Smooth muscle cell of the brain vasculature (primary cell): ENCODE data around the gene RAB8B.
"Not testable (repeated sequence)": the region's sequence is repeated elsewhere in the genome, so short reads cannot be mapped to it uniquely, and the experiment has no call there.

Source experiments
- DNase-seq: peaks from one replicate; pipeline ENCODE4 v3.0.0-alpha.2; 2012; ENCODE audit warnings: low read depth, low spot score

Gene RAB8B

DNA sequence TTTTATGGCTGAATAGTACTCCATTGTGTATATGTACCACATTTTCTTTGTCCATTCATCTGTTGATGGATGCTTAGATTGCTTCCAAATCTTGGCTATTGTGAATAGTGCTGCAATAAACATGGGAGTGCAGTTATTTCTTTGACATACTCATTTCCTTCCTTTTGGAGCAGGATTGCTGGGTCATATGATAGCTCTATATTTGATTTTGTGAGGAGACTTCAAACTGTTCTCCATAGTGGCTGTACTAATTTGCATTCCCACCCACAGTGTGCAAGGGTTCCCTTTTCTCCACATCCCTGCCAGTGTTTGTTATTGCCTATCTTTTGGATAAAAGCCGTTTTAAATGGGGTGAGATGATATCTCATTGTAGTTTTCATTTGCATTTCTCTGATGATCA is 47.7 kb downstream of the RAB8B start:
- DNase-seq = not testable (repeated sequence)

DNA sequence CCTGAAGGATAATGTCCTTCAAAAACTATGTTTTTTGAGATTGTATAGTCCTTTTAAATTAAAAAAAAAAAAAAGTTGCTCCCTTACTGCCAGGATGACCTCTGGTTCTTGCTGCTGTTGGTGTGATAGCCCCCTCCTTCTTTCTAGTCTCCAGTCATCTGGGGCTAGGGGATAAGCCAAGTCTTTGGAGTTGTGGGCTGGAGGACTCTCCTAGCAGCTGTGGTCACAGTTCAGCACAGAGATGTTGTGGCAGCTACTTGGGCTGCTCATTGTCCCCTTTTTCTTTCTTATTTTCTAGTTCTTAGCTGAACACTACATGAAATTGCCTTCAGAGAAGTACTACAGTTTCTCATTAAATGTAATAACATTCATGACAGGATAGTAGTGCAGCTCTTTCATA is 48.8 kb downstream of the RAB8B start:
- no peak for DNase-seq

DNA sequence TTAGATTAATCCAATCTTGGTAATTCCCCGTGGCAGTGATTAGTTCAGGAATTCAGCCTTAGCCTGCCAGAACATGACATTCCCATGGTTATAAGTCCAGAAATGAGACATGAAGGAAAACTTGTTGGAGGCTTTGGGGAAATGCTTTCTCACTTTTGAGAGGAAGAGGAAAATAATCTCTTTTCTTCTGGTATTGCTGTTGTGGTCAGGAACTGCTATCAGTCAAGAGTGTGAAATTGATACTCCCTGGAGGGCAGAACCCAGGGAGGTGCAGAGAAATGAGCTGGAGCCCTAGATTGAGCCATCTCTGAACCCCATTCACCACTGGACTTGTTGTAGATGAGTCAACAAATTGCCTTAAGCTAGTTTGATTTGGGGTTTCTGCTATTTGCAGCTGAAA is 49.4 kb downstream of the RAB8B start:
- DNase-seq = no peak

DNA sequence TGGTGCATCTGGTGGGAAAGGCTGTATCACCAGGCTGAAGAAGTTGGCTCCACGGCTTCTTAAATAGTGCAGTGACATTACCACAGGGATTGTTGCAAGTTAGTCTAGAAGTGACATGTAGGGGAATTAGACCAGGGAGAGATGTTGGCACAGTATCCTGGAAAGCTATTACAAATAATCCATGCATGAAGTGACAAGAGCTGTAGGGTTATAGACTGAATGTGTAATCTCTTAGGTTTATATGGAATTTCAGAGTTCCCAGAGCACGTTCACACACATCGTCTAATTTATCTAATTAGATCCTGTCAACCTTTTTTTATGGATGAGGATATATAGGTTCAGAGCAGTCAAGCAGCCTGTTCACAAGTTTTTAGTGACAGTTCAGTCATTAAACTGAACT is 50.7 kb downstream of the RAB8B start:
- no peak for DNase-seq

DNA sequence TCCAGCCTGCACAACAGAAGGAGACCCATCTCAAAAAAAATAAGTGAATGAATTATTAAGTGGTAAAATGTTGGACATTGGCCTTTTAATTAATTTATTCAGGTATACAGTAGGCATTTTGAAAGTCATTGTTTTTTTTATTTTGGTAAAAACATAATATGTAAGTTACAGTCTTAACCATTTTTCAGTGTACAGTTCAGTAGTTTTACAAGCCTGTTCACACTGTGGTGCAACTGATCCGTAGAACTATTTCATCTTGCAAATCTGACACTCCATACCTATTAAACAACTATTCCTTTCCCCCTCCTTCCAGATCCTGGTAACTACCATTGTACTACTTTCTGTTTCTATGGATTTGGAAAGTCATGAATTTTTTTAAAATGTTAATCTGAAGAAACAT is 51.9 kb downstream of the RAB8B start:
- no peak for DNase-seq

DNA sequence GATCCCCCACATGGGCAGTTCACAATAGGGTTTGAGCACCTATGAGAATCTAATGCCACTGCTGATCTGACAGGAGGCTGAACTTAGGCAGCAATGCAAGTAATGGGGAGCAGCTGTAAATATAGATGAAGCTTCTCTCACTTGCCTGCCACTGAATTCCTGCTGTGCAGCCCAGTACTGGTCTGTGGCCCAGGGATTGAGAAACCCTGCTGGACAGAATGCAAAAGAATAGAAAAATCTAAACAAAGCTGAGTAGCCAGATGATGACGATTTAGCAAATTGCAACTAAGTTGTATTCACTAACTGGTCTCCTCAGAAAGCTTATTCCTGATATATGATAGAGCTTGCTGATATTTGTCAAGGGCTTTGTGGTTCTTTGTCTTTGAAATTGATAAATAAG is 53.7 kb downstream of the RAB8B start:
- DNase-seq = no peak

DNA sequence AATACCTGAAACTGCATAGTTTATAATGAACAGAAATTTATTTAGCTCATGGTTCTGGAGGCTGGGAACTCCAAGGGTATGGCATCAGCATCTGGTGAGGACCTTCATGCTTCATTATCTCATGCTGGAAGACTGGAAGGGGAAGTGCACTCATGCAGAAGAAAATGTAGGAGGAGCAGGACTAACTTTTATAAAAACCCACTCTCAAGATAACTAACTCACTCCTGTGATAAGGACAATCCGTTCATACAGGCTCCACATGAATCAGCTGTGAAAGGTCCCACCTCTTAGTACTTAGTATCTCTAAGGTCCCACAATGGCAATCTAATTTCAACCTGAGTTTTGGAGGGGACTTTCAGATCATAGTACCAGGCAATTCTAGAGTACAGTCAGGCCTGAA is 54.4 kb downstream of the RAB8B start:
- DNase-seq = no peak

DNA sequence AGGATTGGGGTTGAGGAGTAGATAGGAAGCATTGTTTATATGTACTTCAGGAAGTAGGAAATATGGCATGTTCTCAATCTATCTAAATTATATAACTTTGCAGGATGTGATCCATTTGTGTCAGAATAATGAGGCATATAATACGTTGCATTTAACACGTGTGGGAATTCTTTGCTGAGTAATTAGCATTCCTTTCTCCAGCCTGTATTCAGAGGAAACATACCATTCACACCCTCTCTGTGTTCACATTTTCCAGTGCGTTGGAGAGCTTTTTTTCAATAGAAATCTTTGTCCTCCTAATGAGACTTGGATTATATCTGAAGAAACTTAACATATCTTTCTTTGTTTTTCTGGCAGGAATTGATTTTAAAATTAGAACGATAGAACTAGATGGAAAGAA is 55.0 kb downstream of the RAB8B start:
- no peak for DNase-seq

DNA sequence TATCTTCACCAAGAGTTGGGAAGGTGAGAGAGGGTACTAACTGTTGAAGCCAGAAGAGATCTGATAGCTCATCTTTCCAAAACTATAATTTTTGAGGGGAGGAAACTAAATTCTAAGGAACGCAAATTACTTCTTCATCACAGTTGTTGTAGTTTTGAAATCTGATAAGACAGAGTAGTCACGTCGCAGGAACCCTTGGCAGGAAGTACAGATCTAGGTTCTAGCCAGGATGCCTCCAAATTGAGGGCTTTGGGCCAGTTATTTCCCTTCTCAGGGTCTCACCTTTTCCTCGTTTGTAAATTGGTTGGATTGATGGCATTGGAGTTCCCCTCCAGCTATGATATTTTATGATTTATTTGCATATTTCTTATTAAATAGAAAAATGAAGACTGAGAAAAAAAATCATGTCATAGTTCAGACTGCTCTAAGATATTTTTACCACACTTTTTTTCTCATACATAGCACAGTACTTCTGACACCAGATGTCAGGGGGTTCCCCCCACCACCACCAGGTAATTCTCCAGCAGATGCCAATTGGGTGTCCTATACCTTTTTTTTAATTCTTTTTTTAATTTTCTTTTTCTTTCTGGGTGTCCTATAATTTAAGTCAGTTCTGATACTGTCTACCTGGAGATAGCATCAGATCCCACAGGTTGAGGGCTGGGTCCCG is 55.7 kb downstream of the RAB8B start:
- DNase-seq = no peak

DNA sequence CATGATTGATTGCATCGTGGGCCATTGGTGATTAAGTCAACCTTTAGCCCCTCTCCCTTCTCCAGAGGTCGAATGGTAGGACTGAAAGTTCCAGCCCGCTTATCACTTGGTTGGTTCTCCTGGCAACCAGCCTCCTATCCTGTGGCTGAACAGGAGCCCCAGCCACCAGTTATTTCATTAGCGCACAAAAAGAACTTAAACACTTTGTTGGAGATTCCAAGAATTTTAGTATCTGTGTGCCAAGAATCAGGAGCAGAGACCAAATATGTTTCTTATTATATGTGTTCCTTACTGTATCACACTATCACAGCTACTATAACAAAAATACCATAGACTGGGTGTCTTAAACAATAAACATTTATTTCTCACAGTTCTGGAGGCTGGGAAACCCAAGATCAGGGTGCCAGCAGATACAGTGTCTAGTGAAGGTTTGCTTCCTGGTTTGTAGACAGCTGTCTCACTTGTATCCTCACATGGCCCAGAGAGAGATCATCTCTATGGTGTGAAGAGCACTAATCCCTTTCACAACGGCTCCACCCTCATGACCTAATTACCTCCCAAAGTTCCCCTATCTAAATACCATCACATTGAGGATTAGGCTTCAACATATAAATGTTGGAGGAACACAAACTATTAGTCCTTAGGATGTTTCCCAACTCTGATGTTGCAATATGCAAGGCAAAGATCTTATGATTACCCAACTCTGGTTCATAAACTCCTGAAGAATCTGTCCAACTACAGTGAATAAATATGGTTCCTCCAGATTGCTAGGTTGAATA is 57.5 kb downstream of the RAB8B start:
- DNase-seq = no peak

DNA sequence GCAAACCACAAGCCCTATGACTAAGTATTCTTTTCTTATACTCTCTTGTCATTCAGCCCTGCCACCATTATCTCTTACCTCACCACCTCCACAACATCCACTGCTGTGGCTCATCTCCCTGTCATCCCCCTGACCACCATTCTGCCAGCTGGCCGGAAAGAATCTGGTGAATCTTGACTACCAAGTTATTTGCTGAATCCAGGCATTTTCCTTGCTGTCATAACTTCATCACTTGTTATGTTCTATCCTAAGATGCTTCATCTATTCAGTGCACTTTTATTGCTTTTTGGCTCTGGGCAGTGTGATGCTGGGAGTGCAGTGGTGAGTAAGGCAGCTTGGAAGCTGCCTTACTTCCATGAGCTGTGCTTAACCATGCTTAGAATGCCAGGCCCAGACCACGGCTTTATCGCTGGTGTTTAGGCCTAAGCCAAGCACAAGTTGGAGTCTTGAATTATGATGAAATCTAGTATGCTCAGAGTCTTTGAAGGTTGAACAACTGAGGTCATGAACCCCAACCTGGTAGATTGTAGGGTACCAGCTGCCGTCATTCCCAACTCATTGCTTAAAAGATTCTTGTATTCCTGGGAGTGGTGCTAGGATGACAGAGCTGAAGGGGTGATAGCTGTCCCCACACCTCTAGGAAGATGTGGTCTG is 61.0 kb downstream of the RAB8B start:
- DNase-seq = no peak

DNA sequence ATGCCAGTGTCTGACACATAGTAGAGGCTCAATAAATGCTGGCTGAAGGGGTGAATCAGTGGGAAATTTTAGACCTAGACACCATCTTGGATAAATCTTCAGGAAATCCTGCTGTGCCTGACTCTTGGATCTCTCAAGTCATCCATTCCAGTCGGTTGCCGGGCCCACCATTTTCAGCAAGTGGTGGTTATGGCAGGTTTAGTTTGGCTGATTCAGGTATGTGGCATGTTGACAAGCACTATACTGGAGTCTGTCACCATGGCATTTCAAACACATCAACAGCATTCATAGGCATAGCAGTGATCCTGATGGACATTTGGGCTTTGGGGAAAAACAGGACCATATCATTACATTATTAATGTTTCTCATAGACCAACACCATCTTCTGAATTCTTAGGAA is 62.3 kb downstream of the RAB8B start:
- no peak for DNase-seq

DNA sequence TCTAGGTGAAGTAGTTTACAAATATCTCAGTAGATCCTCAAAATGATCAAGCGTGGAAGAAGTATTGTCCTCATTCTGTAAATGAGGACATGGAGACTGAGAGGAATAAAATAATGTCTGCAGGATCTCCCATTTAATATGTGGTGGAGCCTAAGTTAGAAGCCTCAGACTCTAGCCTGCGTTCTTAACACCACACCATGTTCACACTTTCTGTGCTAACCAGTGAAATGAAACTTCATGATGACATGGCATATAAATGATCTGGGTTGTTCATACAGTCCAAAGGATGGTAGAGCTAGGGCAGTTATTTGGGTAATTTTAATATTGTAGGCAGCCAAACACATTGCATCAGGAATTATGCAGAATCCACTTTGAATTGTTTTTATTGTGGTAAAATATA is 62.9 kb downstream of the RAB8B start:
- no peak for DNase-seq

DNA sequence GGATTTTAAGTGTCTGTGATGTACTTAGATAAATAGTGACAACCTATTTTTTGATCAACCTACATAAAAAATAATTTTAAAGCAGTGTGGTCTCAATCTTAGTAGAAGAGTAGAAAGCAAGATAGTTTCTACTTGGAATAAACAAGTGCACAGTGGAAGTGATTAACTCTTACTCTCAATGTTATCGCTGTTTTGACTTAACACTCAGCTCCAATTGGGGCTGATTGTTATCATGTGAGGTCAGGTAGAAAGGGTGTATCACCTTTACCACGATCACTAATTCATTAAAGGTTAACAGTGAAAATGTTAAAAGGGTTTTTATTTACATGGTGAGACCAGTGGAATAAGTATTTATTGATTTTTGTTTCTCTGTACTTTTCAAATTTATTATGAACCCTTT is 65.6 kb downstream of the RAB8B start:
- DNase-seq = no peak

DNA sequence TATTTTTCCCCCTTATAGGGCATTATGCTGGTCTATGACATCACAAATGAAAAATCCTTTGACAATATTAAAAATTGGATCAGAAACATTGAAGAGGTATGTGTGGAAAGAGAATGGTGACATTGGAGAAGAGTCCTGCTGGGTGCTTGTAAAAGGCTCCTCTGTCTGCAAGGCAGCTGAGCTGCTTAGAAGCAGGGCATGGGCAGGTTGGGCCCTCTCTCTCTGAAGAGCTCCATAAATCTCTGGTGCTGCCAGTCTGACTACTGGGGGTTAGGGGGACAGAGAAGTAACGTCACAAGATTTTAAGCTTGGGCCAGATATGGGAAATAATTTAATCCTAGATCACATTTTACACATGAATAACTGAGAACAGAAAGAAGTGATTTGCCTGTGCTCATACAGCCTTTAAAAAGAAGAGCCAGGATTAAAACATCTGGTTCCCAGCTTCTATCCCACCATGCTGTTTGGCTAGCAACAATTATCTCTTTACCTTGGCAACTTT is 66.1 kb downstream of the RAB8B start:
- no peak for DNase-seq

DNA sequence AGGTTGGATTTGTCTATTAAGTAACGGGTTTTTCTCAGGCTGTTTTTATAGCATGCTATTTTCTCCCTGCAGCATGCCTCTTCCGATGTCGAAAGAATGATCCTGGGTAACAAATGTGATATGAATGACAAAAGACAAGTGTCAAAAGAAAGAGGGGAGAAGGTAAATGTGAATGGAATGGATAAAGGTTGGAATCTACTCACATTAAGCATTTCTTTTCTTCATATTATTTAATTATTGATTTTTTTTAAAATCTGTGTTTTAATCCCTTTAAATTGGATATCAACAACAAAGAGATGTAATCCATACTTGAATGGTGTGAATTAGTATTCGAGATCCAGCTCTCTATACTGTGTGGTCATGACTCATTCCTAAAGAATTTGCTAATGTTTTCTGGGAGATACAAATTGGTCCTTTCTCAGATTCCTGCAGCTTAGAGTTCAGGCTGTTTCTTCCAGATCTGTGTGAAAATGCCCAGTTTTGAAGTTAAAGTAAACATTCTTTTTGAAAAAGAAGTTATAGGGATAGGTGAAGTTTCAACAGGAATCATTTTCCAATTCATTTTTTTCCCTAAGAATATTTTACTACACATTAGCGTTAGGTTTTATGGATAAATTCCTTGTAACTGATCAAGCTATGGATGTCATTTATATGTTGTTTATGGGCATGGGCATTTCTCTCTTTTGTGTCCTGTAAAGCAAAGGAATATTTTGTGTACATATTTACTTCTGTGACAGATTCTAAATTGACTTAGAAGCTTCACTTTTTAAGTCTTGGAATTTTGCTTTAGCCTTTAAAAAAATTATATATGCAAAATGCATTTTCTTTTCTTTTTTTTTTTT is 67.2 kb downstream of the RAB8B start:
- DNase-seq = no peak

DNA sequence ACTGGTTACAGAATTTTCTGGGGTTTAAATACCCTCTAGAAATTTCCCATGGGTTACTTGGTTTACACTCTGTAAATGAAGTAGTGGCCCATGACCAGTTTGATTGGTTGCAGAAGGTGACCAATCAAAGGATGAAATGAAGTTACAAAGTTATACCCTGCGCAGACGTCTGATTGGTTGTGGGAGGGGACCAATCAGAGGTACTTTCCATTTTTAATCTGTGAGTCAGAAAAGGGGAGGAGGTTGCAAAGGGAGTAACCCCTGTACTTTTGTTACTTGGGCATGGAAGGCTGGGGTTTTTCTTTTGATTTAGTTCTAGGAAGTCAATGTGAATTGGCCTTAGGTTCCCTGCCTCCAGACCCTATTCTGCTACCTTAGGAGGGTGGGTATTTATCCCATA is 69.3 kb downstream of the RAB8B start:
- DNase-seq = no peak

DNA sequence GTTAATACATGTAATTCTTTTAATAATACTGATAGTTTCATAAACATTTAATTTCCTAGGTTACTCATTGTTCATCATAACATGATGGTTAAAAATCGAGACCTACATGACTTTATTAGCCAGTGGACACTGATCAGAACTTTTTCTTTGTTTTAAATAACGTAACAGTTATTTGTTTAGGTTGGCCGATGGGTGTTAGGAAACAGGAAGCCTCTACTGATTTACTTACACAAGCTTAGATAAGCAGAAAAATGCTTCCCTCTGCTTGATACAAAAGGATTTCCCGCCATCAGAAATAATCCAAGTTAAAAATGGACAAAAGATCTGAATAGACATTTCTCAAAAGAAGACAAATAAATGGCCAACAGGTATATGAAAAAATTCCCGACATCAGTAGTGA is 71.4 kb downstream of the RAB8B start:
- no peak for DNase-seq

DNA sequence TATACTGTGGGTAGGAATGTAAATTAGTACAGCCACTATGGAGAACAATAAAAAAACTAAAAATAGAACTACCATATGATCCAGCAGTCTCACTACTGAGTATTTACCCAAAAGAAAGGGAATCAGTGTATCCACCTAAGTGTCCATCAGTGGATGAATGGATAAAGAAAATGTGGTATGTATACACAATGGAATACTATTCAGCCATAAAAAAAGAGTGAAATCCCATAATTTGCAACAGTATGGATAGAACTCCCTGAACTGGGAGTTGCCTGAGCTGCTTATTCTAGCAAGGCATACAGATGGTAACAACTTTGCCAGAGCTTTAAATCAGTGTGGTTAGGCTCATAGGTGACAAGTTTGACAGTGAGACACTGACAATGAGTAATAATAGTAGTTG is 71.9 kb downstream of the RAB8B start:
- DNase-seq = no peak

DNA sequence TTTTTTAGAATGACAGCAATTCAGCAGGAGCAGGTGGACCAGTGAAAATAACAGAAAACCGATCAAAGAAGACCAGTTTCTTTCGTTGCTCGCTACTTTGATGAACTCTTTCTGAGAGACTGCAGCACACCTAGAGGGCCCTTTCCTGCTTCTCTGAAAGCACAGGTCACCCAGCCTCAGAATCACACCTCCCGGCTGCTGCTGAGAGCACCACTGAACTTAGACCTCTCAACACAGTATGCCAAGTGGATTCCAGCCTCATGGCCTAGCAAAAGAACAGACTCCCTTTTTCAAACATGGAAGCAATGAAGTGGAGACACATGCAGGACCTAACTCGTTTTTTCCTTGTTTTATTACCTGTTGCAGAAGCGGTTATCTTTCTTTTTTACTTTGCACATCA is 74.1 kb downstream of the RAB8B start:
- no peak for DNase-seq

DNA sequence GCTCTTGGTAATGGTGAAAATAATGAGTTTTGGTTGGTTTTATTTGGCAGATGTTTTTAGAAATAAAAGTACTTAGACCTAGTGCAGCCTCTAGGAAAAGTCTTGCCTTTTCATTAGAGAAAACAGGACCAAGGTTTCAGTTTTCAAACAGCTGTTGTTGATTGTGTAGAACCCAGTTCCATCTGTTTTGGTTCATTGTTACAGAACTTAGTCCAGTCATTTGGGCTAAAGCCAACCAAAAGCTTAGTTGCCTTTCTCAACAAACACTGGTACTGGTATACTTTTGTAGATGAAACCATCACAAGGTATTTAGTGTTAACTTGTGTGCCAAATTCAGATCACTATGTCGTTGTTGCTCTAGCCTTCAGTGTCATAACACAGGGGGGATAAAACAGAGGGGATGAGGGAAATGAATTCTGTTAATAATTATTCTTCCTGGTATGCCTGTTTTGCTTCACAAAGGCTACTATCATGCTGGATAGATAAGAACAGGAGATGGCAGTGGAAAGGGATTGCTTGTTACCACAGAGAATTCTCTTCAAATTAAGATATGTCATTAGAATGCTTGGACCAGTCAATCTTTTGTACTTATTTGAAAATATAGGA is 75.4 kb downstream of the RAB8B start:
- DNase-seq = no peak

DNA sequence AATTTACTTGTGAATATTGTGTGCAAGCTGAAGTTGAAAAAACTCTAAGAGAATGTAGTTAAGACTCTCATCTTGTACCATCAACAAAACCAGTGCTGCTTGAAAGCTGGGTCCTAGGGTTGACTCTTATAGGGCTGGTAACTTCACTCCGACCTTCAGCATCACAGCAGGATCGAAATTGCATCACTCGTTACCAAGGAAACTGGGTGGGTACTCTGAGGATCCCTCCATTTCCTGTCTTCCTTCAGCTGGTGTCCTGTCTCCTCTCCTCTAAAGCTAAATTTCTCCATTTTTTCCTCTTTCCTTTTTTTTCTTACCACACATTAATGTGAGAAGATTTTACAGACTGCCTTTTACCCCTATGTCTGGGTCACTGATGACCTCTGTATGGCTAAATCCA is 85.0 kb downstream of the RAB8B start:
- no peak for DNase-seq
